Thyroid gland (tissue), 4 donors: ENCODE measurements around the gene TXNDC11. TPM values are rescaled to one million over a fixed set of nuclear protein-coding genes. Genes with fewer than 3 reads are reported as not detected.

Source experiments
- DNase-seq, 2 donors: peaks; one replicate each; pipeline ENCODE4 v3.0.0-alpha.2; 2019
- H3K27ac ChIP-seq, 3 donors: fragments of 200-600 bp; sonication (generic); 1 replicate in 2 of 3; 2 replicates in 1 of 3; pipeline ENCODE4 v1.5.1; 2016 to 2019; ENCODE audit warnings: mild to moderate bottlenecking in 1 of 3, moderate library complexity in 1 of 3
- H3K27me3 ChIP-seq: fragments of 200-600 bp; sonication (generic); one replicate; pipeline ENCODE4 v1.5.1; 2019
- H3K36me3 ChIP-seq, 2 donors: fragments of 200-600 bp; sonication (generic); one replicate each; pipeline ENCODE4 v1.5.1; 2016 to 2019
- H3K4me1 ChIP-seq, 2 donors: fragments of 200-600 bp; sonication (generic); one replicate each; pipeline ENCODE4 v1.5.1; 2017 to 2019
- H3K4me3 ChIP-seq, 3 donors: fragments of 200-600 bp; sonication (generic); replicated peaks in 1 of 3; 1 replicate in 2 of 3; 2 replicates in 1 of 3; pipeline ENCODE4 v1.5.1; 2016; ENCODE audit warnings: mild to moderate bottlenecking in 1 of 3
- H3K9me3 ChIP-seq: fragments of 200-600 bp; sonication (generic); one replicate; pipeline ENCODE4 v1.5.1; 2017
- CTCF ChIP-seq, 6 experiments: fragments of 200-600 bp in 3 of 6; fragments of 450-650 bp in 3 of 6; sonication (generic) in 3 of 6; IDR thresholded peaks; one replicate each; pipeline ENCODE4 v1.5.1; 2016 to 2019; ENCODE audit warnings: antibody characterized with exemption in 6 of 6, mild to moderate bottlenecking in 2 of 6, inconsistent platforms in 1 of 6, moderate library complexity in 1 of 6
- POLR2A ChIP-seq, 2 donors: fragments of 450-650 bp; IDR thresholded peaks; one replicate each; pipeline ENCODE4 v1.6.1; 2017; ENCODE audit warnings: antibody characterized with exemption in 2 of 2, mild to moderate bottlenecking in 2 of 2, moderate library complexity in 1 of 2
- WGBS, 2 donors: methylation state at CpG; one replicate each; pipeline ENCODE4 v1.1.5; 2017; 5-methylcytosine and 5-hydroxymethylcytosine counted together
- intact Hi-C: fragments of 100-400 bp; cut with DNase I; formaldehyde crosslinking; loops from one replicate; pipeline ENCODE4 v1.15.1; 2023
- total RNA-seq, 4 donors: library from RNA; depleted of rRNA; stranded (reverse); fragments of >200 nt; gene quantifications; one replicate each; pipeline ENCODE4 v1.2.3, GENCODE V29; 2016

TXNDC11 gene
- total RNA-seq, 4 donors from 2014 or later, result 77.3 to 135 (median 115) TPM

DNA sequence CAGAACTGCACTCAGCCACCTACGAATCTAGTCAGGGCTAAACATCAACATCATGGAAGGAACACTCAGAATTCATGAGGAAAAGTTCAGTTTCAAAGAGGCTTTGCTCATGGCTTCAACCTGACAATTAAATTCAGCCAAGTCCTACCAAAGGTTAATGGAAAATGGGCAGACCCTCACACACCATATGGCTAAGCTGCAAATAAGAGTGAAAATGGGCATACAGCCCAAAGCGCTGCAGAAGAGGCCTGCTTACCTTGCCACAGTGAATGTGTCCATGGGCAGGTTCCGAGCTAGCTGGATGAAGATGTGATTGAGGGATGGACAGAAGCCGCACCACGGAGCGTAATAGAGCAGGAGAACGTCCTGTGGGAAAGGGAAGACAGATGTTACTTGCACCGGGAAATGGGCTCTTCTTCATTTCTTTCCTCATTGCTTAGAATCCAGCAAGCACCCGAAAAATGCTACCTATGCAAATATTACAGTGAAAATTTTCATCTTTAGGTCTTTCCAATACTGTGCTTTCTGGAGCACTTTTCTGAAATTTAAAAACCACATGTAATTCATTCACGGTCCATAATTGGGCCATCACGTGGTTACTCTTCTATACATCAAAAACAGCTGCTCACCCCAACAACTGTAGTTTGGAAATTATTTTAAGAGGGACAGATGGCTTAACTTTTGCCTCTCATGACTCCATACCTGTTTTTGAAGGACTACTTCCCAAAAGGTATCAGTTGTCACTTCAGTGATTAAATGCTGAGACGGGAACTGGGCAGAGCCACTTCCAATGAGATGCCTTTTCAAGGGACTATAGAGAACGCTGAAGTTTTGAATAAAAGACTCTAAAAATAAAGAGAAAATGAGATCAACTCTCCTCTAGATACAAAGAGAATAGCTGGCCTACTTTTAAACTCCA, 54.8 kb downstream of the TXNDC11 start:
- WGBS, 2 donors, result 90 to 91% methylated on average over 13 of the region's 13 CpGs
- no peak overlapping the region for H3K4me3 ChIP-seq
- H3K27me3 ChIP-seq, result no peaks in the 10 kb centered on the region
- peak overlapping the region in 1 of 3 donors; percentile 65 for H3K27ac ChIP-seq
- no peaks in the 10 kb centered on the region for H3K9me3 ChIP-seq
- no peak for DNase-seq
- intact Hi-C loops, result no loop called here
- H3K4me1 ChIP-seq, result peaks cover 18 to 21% of the 10 kb centered on the region in 2 donors
- peaks cover 55 to 66% of the 10 kb centered on the region in 2 donors for H3K36me3 ChIP-seq
- no peak for TF ChIP-seq POLR2A (IDR thresholded peaks at IDR 0.05)
- TF ChIP-seq CTCF (IDR thresholded peaks at IDR 0.05), result no peak

DNA sequence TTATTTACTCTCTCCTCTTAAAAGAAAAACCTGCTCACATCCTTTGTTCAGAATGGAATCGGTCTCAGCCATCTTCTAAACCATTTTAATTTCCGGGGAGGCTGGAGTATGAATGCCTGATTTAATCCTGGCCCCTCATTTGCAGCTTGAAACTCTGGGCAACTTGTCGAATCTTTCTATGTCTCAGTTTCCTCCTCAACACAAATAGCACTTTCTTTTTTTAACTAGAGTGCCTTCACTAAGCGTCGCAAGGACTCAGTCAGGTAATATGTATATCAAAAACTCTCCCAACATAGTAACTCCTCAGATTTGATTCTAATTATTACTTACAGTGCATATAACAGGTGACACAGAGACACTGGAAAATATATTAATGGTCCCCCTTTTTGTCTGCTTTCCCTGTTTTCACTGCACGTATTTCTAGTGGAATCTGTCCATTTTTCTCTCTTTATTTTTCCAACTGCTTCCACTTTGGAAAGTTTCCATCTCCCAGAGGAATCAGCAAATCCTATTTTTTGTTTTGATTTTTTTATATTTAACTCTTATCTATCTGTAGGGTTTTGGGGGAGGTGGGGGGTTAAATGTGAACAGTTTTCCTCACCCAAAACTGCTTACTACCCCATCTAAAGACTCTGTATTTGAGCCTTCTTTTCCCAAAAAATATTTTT, 55.8 kb downstream of the TXNDC11 start:
- WGBS, 2 donors, result 69 to 84% methylated on average over 6 of the region's 6 CpGs
- Histone ChIP-seq H3K4me1 (peaks cover 23 to 26% of the 10 kb centered on the region in 2 donors), H3K9me3 (no peaks in the 10 kb centered on the region), H3K27ac (no peak overlapping the region), H3K27me3 (no peaks in the 10 kb centered on the region), H3K4me3 (no peak overlapping the region), H3K36me3 (peaks cover 54 to 68% of the 10 kb centered on the region in 2 donors)
- DNase-seq, result no peak
- TF ChIP-seq CTCF (IDR thresholded peaks at IDR 0.05), result no peak
- TF ChIP-seq POLR2A (IDR thresholded peaks at IDR 0.05), result no peak
- intact Hi-C loops, result no loop called here

DNA sequence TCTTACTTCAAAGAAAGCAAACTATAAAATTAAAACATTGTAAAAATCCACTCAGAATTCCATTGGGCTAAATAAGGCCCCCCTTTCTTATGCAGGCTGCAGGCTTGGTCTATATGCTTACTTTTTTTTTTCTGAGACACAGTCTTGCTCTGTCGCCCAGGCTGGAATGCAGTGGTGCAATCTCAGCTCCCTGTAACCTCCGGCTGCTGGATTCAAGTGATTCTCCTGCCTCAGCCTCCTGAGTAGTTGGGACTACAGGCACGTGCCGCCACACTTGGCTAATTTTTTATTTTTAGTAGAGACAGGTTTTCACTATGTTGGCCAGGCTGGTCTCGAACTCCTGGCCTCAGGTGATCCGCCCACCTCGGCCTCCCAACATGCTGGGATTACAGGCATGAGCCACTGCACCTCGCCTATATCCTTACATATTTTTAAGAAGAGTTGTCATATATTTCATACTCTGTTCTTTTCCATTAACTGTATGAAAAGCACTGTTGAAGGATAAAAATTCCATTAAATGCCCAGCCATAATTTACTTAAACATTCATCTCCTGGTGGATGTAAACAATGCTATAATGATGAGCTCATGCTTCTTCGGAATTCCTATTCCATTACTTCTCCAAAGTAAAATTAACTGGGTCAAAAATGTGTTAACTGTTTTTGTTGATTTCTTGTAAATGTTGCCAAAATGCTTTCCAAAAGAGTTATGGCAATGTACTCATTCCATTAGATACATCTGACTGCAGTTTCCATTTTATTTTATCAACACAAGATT, 56.6 kb downstream of the TXNDC11 start:
- 87 to 90% methylated on average over 9 of the region's 9 CpGs for WGBS, 2 donors
- Histone ChIP-seq H3K27ac (no peak overlapping the region), H3K4me1 (peaks cover 29 to 34% of the 10 kb centered on the region in 2 donors), H3K9me3 (no peaks in the 10 kb centered on the region), H3K36me3 (peaks cover 46 to 60% of the 10 kb centered on the region in 2 donors), H3K27me3 (no peaks in the 10 kb centered on the region), H3K4me3 (no peak overlapping the region)
- DNase-seq, result no peak
- TF ChIP-seq POLR2A (IDR thresholded peaks at IDR 0.05), result no peak
- no peak for TF ChIP-seq CTCF (IDR thresholded peaks at IDR 0.05)
- intact Hi-C loops, result no loop called here

- 95% methylated on average over 12 of the region's 12 CpGs for WGBS, 2 donors
- Histone ChIP-seq H3K4me1 (peaks cover 20 to 33% of the 10 kb centered on the region in 2 donors), H3K9me3 (no peaks in the 10 kb centered on the region), H3K27ac (no peak overlapping the region), H3K36me3 (peaks cover 53 to 65% of the 10 kb centered on the region in 2 donors), H3K27me3 (no peaks in the 10 kb centered on the region), H3K4me3 (no peak overlapping the region)
- no peak for DNase-seq
- intact Hi-C loops, result no loop called here
- TF ChIP-seq CTCF (IDR thresholded peaks at IDR 0.05) (no peak), POLR2A (IDR thresholded peaks at IDR 0.05) (no peak)
Measured at GRCh38 chr16:11684231-11685025, 58.2 kb downstream of the TXNDC11 start.
